HG02938 (cell line): ENCODE measurements around the gene TSPY1.
"Not testable (repeated sequence)": the region's sequence is repeated elsewhere in the genome, so short reads cannot be mapped to it uniquely, and the experiment has no call there.

Experiments
- ATAC-seq: cut with Tn5 transposase; IDR thresholded peaks from one replicate; pipeline ENCODE4 v1.9.1; 2021; ENCODE audit warnings: mild to moderate bottlenecking, moderate library complexity; ENCODE audit not compliant: unreplicated experiment

The TSPY1 gene, protein sequence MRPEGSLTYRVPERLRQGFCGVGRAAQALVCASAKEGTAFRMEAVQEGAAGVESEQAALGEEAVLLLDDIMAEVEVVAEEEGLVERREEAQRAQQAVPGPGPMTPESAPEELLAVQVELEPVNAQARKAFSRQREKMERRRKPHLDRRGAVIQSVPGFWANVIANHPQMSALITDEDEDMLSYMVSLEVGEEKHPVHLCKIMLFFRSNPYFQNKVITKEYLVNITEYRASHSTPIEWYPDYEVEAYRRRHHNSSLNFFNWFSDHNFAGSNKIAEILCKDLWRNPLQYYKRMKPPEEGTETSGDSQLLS

DNA sequence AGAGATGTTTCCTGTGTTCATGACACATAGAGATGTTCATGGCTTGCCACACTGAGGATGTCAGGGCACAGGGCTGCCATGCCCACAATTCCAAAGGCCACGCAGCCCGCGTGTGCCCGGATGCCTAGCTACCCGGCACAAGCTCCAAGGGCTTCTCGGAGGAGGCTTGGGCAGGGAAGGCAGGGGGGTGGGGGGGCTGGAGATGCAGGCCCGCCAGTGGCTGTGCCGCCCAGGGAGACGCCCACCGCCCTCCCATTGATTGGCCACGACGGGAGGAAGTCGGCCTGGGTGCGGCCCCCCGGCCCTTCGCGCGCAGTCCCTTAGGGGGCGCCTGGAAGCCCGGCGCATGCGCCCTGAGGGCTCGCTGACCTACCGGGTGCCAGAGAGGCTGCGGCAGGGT lies at the start of gene TSPY1:
TSS of gene TSPY1 (plus strand) at position 301 of the 400 bp plus-strand sequence. CDS start at position 347, 46 bp downstream.
- not testable (repeated sequence) for ATAC-seq

DNA sequence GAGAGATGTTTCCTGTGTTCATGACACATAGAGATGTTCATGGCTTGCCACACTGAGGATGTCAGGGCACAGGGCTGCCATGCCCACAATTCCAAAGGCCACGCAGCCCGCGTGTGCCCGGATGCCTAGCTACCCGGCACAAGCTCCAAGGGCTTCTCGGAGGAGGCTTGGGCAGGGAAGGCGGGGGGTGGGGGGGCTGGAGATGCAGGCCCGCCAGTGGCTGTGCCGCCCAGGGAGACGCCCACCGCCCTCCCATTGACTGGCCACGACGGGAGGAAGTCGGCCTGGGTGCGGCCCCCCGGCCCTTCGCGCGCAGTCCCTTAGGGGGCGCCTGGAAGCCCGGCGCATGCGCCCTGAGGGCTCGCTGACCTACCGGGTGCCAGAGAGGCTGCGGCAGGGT lies 20.2 kb downstream of the TSPY1 start, which contains the start of gene TSPY9:
TSS of gene TSPY9 (plus strand) at position 301 of the 400 bp plus-strand sequence. CDS start at position 347, 46 bp downstream.
- not testable (repeated sequence) for ATAC-seq

DNA sequence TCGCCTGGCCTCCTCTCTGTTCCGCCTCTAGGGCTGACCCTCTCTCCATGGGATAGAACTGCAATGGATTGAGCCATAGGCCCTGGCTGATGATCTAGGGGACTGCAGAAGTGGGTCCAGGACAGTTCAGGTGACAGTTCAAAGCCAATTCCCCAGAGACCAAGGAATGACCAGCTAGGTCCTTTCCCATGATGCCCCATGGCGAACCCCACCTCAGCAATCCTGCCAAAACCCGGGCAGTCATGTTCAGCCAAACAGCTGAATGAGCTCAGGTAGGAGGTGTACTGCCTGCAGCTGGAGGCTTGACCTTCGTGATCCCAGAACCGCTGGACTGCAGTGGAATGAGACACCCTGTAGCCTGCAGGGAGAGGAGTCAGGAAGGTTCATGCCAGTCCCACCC lies 37.6 kb downstream of the TSPY1 start:
- ATAC-seq = not testable (repeated sequence)

DNA sequence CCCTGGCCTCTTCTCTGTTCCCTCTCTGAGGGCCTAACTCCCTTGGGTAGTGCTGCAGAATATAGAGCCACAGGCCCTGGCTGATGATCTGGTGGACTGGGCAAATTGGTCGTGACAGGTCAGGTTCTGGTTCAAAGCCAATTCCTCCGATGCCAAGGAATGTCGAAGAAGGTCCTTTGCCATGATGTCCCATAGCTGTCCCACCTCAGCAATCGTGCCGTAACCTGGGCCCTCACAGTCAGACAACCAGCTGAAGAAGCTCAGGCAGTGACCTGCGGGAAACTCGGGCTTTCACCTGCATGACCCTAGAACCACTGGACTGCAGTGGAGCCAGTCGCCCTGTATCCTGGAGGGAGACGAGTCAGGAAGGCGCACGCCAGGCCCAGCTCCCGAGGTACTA lies 49.5 kb downstream of the TSPY1 start:
- ATAC-seq = not testable (repeated sequence)
